Keratinocyte (primary cell): ENCODE measurements around the gene HOXD8. TPM values are rescaled to one million over a fixed set of nuclear protein-coding genes. Genes with fewer than 3 reads are reported as not detected.

Experiments used
- DNase-seq: peaks from one replicate; pipeline ENCODE4 v3.0.0-alpha.2; 2011; ENCODE audit warnings: low read depth, missing footprints, low spot score
- FAIRE-seq: peaks from 2 replicates; lab custom pipeline; 2011; peaks lifted over from hg19 to GRCh38; lab: Jason Lieb, UNC
- H2AFZ ChIP-seq: 2 replicates; pipeline ENCODE4 v1.6.0; 2012; ENCODE audit warnings: low read length, control low read depth, inconsistent platforms; ENCODE audit not compliant: control insufficient read depth
- H3K27ac ChIP-seq: 2 replicates; pipeline ENCODE4 v1.5.1; 2011; ENCODE audit warnings: low read length; ENCODE audit not compliant: control insufficient read depth, insufficient read depth
- H3K27me3 ChIP-seq: 3 replicates; pipeline ENCODE4 v1.6.0; 2011; ENCODE audit warnings: low read length; ENCODE audit not compliant: control insufficient read depth, insufficient read depth; ENCODE audit errors: extremely low read depth
- H3K36me3 ChIP-seq, 2 experiments: 2 replicates in 1 of 2; 3 replicates in 1 of 2; pipeline ENCODE4 v1.5.1; 2011; ENCODE audit warnings: low read length in 2 of 2, mild to moderate bottlenecking in 1 of 2; ENCODE audit not compliant: control insufficient read depth in 2 of 2, insufficient read depth in 2 of 2; ENCODE audit errors: extremely low read depth in 1 of 2
- H3K4me1 ChIP-seq: 3 replicates; pipeline ENCODE4 v1.5.1; 2011; ENCODE audit warnings: low read length; ENCODE audit not compliant: control insufficient read depth, insufficient read depth; ENCODE audit errors: extremely low read depth
- H3K4me2 ChIP-seq: 3 replicates; pipeline ENCODE4 v1.6.0; 2011; ENCODE audit warnings: low read depth, low read length; ENCODE audit not compliant: control insufficient read depth, insufficient read depth; ENCODE audit errors: extremely low read depth
- H3K4me3 ChIP-seq, 3 experiments: fragments of 200-600 bp in 1 of 3; sonication (generic) in 1 of 3; 2 replicates in 2 of 3; 3 replicates in 1 of 3; pipeline ENCODE4 v1.5.1; 2011 to 2016; ENCODE audit warnings: low read length in 3 of 3, mild to moderate bottlenecking in 3 of 3, control low read depth in 2 of 3, inconsistent platforms in 1 of 3, low read depth in 1 of 3, mixed read lengths in 1 of 3, mixed run types in 1 of 3, moderate library complexity in 1 of 3; ENCODE audit not compliant: control insufficient read depth in 2 of 3, insufficient read depth in 2 of 3; ENCODE audit errors: extremely low read depth in 1 of 3
- H3K79me2 ChIP-seq: 2 replicates; pipeline ENCODE4 v1.6.0; 2012; ENCODE audit warnings: low read length; ENCODE audit not compliant: control insufficient read depth, insufficient read depth
- H3K9ac ChIP-seq: 3 replicates; pipeline ENCODE4 v1.6.0; 2011; ENCODE audit warnings: low read length; ENCODE audit not compliant: control insufficient read depth, insufficient read depth; ENCODE audit errors: extremely low read depth
- H3K9me1 ChIP-seq: 3 replicates; pipeline ENCODE4 v1.6.0; 2011; ENCODE audit warnings: low read length; ENCODE audit not compliant: control insufficient read depth, insufficient read depth; ENCODE audit errors: extremely low read depth
- H3K9me3 ChIP-seq: 2 replicates; pipeline ENCODE4 v1.5.1; 2012; ENCODE audit warnings: low read depth, low read length; ENCODE audit not compliant: control insufficient read depth
- H4K20me1 ChIP-seq: 3 replicates; pipeline ENCODE4 v1.6.0; 2011; ENCODE audit warnings: low read length; ENCODE audit not compliant: control insufficient read depth, insufficient read depth; ENCODE audit errors: extremely low read depth
- CTCF ChIP-seq, 3 experiments: IDR thresholded peaks in 1 of 3; conservative IDR thresholded peaks in 1 of 3; optimal IDR thresholded peaks in 1 of 3; 2 replicates in 2 of 3; 3 replicates in 1 of 3; pipeline versions ENCODE3 to v1.5.1; 2011; ENCODE audit warnings: low read length in 3 of 3, mild to moderate bottlenecking in 3 of 3, moderate library complexity in 2 of 3, control low read depth in 1 of 3, inconsistent platforms in 1 of 3; ENCODE audit not compliant: insufficient read depth in 2 of 3; ENCODE audit errors: extremely low read depth in 1 of 3
- EZH2 ChIP-seq: IDR thresholded peaks from one replicate; pipeline ENCODE4 v1.6.1; 2012; ENCODE audit warnings: inconsistent platforms, mild to moderate bottlenecking, low read length, moderate library complexity
- dilution Hi-C: fragments of 300-500 bp; cut with MboI; formaldehyde crosslinking; loops from one replicate; pipeline ENCODE4 v1.7.0; 2020; ENCODE audit warnings: low sequenced_read_pairs; ENCODE audit not compliant: extremely low pct_ligation_motif_present
- polyA plus RNA-seq, 5 experiments: library from polyadenylated mRNA; depleted of rRNA in 3 of 5; stranded (reverse) in 3 of 5; stranded (forward) in 1 of 5; unstranded in 1 of 5; fragments of >200 nt; gene quantifications; 1 replicate in 1 of 5; 2 replicates in 3 of 5; 3 replicates in 1 of 5; pipeline versions ENCODE4 v1.2.1 to v1.2.3, GENCODE V29; 2011 to 2012; ENCODE audit warnings: missing spikeins in 2 of 5, low read depth in 1 of 5, low replicate concordance in 1 of 5

The HOXD8 gene
- polyA plus RNA-seq, 1 donor (not counting 4 experiments of a cell fraction or from before 2014, with no cell fraction given) = not detected

DNA sequence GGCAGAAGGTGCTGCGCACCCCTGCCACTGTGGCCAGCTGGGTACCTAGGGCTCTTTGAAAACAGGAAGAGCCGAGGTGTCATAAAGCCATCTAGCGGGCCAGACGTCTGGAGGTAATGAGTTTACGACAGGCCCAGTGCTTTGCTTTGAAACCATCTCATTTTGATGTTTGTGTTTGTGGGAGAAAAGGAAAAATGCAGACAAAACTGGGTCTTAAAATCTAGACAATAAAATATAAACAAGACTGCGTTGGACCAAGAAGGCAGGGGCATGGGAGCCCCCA, 3.8 kb upstream of the HOXD8 start:
- Histone ChIP-seq H2AFZ (no peak overlapping the region), H3K9me1 (no peaks in the 10 kb centered on the region), H3K4me2 (no peak overlapping the region), H3K36me3 (no peaks in the 10 kb centered on the region), H3K4me1 (no peaks in the 10 kb centered on the region), H3K27me3 (peaks cover 96% of the 10 kb centered on the region), H3K9me3 (no peaks in the 10 kb centered on the region), H3K27ac (no peak overlapping the region), H3K9ac (no peak overlapping the region), H4K20me1 (no peaks in the 10 kb centered on the region), H3K4me3 (no peak overlapping the region), H3K79me2 (no peaks in the 10 kb centered on the region)
- dilution Hi-C loops = no loop called here
- FAIRE-seq (no peak), DNase-seq (no peak)
- TF ChIP-seq CTCF (optimal IDR thresholded peaks at IDR 0.05 in 1 of 3, IDR thresholded peaks at IDR 0.05 in 1 of 3, conservative IDR thresholded peaks at IDR 0.05 in 1 of 3; ENCODE audit: extremely low read depth in 1 of 3, insufficient read depth in 2 of 3, low read length in 3 of 3) (no peak), EZH2 (peak; percentile 31)

GRCh38 chr2:176126929-176127773, 2.4 kb upstream of the HOXD8 start:
- Histone ChIP-seq H3K4me1 (no peaks in the 10 kb centered on the region), H3K4me3 (no peak overlapping the region), H3K9me1 (no peaks in the 10 kb centered on the region), H3K27me3 (peaks cover 94% of the 10 kb centered on the region), H3K27ac (no peak overlapping the region), H3K9me3 (no peaks in the 10 kb centered on the region), H3K9ac (no peak overlapping the region), H3K79me2 (no peaks in the 10 kb centered on the region), H2AFZ (no peak overlapping the region), H3K4me2 (no peak overlapping the region), H3K36me3 (no peaks in the 10 kb centered on the region), H4K20me1 (no peaks in the 10 kb centered on the region)
- TF ChIP-seq EZH2 (no peak), CTCF (optimal IDR thresholded peaks at IDR 0.05 in 1 of 3, IDR thresholded peaks at IDR 0.05 in 1 of 3, conservative IDR thresholded peaks at IDR 0.05 in 1 of 3; ENCODE audit: extremely low read depth in 1 of 3, insufficient read depth in 2 of 3, low read length in 3 of 3) (peak; percentile 58 to 74 (median 70))
- DNase-seq = no peak
- FAIRE-seq = no peak
- dilution Hi-C loops = no loop called here
